ENCODE measurements around the gene CCDC169. TPM values are rescaled to one million over a fixed set of nuclear protein-coding genes. Genes with fewer than 3 reads are reported as not detected.

The CCDC169 gene
- total RNA-seq, 1 experiment from 2014 or later = 36.8 TPM

GRCh38 chr13:36342715-36343114 is 45.1 kb upstream of the CCDC169 start (continued):
- TF ChIP-seq, protein P1, sequence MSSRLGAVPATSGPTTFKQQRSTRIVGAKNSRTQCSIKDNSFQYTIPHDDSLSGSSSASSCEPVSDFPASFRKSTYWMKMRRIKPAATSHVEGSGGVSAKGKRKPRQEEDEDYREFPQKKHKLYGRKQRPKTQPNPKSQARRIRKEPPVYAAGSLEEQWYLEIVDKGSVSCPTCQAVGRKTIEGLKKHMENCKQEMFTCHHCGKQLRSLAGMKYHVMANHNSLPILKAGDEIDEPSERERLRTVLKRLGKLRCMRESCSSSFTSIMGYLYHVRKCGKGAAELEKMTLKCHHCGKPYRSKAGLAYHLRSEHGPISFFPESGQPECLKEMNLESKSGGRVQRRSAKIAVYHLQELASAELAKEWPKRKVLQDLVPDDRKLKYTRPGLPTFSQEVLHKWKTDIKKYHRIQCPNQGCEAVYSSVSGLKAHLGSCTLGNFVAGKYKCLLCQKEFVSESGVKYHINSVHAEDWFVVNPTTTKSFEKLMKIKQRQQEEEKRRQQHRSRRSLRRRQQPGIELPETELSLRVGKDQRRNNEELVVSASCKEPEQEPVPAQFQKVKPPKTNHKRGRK (CRISPR knock-in tag; IDR thresholded peaks at IDR 0.05; ENCODE audit: borderline replicate concordance) = no peak
- TF ChIP-seq CREM (CRISPR knock-in tag; IDR thresholded peaks at IDR 0.05) = no peak
- no peak for TF ChIP-seq NFYB (CRISPR knock-in tag; conservative IDR thresholded peaks at IDR 0.05; ENCODE audit: low read depth)
- no peak for TF ChIP-seq OVOL2 (CRISPR knock-in tag; IDR thresholded peaks at IDR 0.05; ENCODE audit: borderline replicate concordance)

- no peaks in the 10 kb centered on the region; the same call in 1 of the 2 replicates for H3K27me3 Mint-ChIP-seq (ENCODE audit: low read depth)
- ChIA-PET CTCF (no interaction called here), POLR2A (no interaction called here)
- H3K36me3 Mint-ChIP-seq = no peaks in the 10 kb centered on the region; the same call in 1 of the 2 replicates
- H3K4me3 Mint-ChIP-seq = no peak overlapping the region
- no peak for DNase-seq (ENCODE audit: low spot score)
- H3K27ac Mint-ChIP-seq = peak overlapping the region; percentile 63
- H3K4me1 Mint-ChIP-seq = peaks cover 70% of the 10 kb centered on the region
- ATAC-seq = no peak
- no peaks in the 10 kb centered on the region for H3K9me3 Mint-ChIP-seq
- no peak for TF ChIP-seq ZNF219 (CRISPR knock-in tag; IDR thresholded peaks at IDR 0.05; ENCODE audit: borderline replicate concordance)
- TF ChIP-seq RELA (CRISPR knock-in tag; IDR thresholded peaks at IDR 0.05; ENCODE audit: borderline replicate concordance) = no peak
- no peak for TF ChIP-seq ZBTB21 (CRISPR knock-in tag; IDR thresholded peaks at IDR 0.05; ENCODE audit: borderline replicate concordance)
Observed at GRCh38 chr13:36341718-36342117, 44.1 kb upstream of the CCDC169 start.

DNA sequence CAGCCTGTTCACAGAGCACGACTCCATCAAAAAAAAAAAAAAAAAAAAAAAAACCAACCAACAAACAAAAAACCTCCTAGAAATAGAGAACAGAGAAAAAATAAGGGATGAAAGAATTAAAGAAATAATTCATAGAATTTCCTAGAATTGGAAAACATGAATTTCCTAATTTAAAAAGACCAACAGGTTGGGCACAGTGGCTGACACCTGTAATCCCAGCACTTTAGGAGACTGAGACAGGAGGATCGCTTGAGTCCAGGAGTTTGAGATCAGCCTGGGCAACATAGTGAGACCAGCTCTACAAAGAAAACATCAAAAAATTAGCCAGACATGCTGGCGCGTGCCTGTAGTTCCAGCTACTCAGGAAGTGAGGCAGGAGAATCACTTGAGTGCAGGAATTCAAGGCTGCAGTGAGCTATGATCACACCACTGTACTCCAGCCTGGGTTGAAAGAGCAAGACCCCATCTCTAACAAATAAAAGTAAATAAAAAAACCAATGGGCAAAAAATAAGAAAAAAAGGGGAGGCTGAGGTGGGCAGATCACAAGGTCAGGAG is 42.1 kb upstream of the CCDC169 start:
- H3K9me3 Mint-ChIP-seq = no peaks in the 10 kb centered on the region
- H3K27ac Mint-ChIP-seq = peak overlapping the region; percentile 66
- no peak for TF ChIP-seq FOXP1 (CRISPR knock-in tag; IDR thresholded peaks at IDR 0.05; ENCODE audit: borderline replicate concordance)
- TF ChIP-seq ZNF121 (CRISPR knock-in tag; IDR thresholded peaks at IDR 0.05) = peak; percentile 49; the same call in 1 of the 2 replicates
- H3K27me3 Mint-ChIP-seq (ENCODE audit: low read depth) = no peaks in the 10 kb centered on the region
- ChIA-PET POLR2A (no interaction called here), CTCF (interaction anchor here (2.5 kb wide), 1 partner anchor 57 kb away, joined by 9 read pairs; no protein-coding TSS in a partner anchor)
- H3K4me3 Mint-ChIP-seq = no peak overlapping the region
- H3K4me1 Mint-ChIP-seq = peaks cover 84% of the 10 kb centered on the region
- H3K36me3 Mint-ChIP-seq = peaks cover 4% of the 10 kb centered on the region
- DNase-seq (ENCODE audit: low spot score) = no peak
- no peak for ATAC-seq

- Mint-ChIP-seq H3K9me3 (no peaks in the 10 kb centered on the region), H3K27me3 (ENCODE audit: low read depth) (no peaks in the 10 kb centered on the region), H3K36me3 (peaks cover 4% of the 10 kb centered on the region), H3K4me3 (no peak overlapping the region; the same call in 1 of the 2 replicates), H3K4me1 (peaks cover 79% of the 10 kb centered on the region), H3K27ac (peak overlapping the region; percentile 75)
- TF ChIP-seq, protein P2, sequence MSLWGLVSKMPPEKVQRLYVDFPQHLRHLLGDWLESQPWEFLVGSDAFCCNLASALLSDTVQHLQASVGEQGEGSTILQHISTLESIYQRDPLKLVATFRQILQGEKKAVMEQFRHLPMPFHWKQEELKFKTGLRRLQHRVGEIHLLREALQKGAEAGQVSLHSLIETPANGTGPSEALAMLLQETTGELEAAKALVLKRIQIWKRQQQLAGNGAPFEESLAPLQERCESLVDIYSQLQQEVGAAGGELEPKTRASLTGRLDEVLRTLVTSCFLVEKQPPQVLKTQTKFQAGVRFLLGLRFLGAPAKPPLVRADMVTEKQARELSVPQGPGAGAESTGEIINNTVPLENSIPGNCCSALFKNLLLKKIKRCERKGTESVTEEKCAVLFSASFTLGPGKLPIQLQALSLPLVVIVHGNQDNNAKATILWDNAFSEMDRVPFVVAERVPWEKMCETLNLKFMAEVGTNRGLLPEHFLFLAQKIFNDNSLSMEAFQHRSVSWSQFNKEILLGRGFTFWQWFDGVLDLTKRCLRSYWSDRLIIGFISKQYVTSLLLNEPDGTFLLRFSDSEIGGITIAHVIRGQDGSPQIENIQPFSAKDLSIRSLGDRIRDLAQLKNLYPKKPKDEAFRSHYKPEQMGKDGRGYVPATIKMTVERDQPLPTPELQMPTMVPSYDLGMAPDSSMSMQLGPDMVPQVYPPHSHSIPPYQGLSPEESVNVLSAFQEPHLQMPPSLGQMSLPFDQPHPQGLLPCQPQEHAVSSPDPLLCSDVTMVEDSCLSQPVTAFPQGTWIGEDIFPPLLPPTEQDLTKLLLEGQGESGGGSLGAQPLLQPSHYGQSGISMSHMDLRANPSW (CRISPR knock-in tag; conservative IDR thresholded peaks at IDR 0.05; ENCODE audit: low read depth) = no peak
- no peak for TF ChIP-seq RELA (CRISPR knock-in tag; IDR thresholded peaks at IDR 0.05; ENCODE audit: borderline replicate concordance)
- TF ChIP-seq ESRRA (CRISPR knock-in tag; IDR thresholded peaks at IDR 0.05; ENCODE audit: borderline replicate concordance) = no peak
- TF ChIP-seq ZBTB21 (CRISPR knock-in tag; IDR thresholded peaks at IDR 0.05; ENCODE audit: borderline replicate concordance) = no peak
- no peak for DNase-seq (ENCODE audit: low spot score)
- CTCF ChIA-PET = interaction anchor here (0.7 to 2.5 kb wide), 2 partner anchors 55 to 1444 kb away, joined by 3 to 9 read pairs; no protein-coding TSS in a partner anchor
- no peak for ATAC-seq
- POLR2A ChIA-PET = no interaction called here
Observed at GRCh38 chr13:36337938-36338641, 40.5 kb upstream of the CCDC169 start.

DNA sequence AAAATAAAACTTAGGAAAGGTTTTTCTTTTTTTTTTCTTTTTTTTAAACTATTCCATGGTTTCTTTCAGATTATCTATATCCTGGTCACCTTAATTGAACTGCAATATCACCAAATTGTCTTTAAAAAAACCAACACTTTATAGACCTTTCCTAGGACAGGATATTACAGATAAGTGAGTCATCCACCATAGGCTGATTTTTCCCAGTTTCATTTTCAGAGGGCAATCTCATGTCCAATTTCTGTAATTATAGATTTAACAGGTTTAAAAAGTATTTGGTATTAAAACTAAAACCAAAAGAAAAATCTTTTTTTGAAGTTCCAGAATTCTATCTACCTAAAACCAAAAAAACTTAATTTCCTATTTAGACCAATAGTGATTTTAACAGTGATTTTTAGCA is 35.4 kb upstream of the CCDC169 start:
- H3K4me1 Mint-ChIP-seq = peaks cover 50% of the 10 kb centered on the region
- H3K4me3 Mint-ChIP-seq = no peak overlapping the region
- no peak overlapping the region for H3K27ac Mint-ChIP-seq
- ChIA-PET CTCF (no interaction called here), POLR2A (no interaction called here)
- H3K27me3 Mint-ChIP-seq (ENCODE audit: low read depth) = no peaks in the 10 kb centered on the region
- ATAC-seq (no peak), DNase-seq (ENCODE audit: low spot score) (no peak)
- peaks cover 35% of the 10 kb centered on the region for H3K36me3 Mint-ChIP-seq
- H3K9me3 Mint-ChIP-seq = no peaks in the 10 kb centered on the region
- TF ChIP-seq TCF7 (CRISPR knock-in tag; IDR thresholded peaks at IDR 0.05; ENCODE audit: low read depth) (no peak), ZNF416 (CRISPR knock-in tag; IDR thresholded peaks at IDR 0.05) (no peak), FOXJ3 (CRISPR knock-in tag; IDR thresholded peaks at IDR 0.05; ENCODE audit: borderline replicate concordance) (no peak), TEAD4 (CRISPR knock-in tag; IDR thresholded peaks at IDR 0.05) (no peak), CREM (CRISPR knock-in tag; IDR thresholded peaks at IDR 0.05) (no peak), ELF4 (CRISPR knock-in tag; IDR thresholded peaks at IDR 0.05; ENCODE audit: low read depth) (no peak)
- TF ChIP-seq, protein P3, sequence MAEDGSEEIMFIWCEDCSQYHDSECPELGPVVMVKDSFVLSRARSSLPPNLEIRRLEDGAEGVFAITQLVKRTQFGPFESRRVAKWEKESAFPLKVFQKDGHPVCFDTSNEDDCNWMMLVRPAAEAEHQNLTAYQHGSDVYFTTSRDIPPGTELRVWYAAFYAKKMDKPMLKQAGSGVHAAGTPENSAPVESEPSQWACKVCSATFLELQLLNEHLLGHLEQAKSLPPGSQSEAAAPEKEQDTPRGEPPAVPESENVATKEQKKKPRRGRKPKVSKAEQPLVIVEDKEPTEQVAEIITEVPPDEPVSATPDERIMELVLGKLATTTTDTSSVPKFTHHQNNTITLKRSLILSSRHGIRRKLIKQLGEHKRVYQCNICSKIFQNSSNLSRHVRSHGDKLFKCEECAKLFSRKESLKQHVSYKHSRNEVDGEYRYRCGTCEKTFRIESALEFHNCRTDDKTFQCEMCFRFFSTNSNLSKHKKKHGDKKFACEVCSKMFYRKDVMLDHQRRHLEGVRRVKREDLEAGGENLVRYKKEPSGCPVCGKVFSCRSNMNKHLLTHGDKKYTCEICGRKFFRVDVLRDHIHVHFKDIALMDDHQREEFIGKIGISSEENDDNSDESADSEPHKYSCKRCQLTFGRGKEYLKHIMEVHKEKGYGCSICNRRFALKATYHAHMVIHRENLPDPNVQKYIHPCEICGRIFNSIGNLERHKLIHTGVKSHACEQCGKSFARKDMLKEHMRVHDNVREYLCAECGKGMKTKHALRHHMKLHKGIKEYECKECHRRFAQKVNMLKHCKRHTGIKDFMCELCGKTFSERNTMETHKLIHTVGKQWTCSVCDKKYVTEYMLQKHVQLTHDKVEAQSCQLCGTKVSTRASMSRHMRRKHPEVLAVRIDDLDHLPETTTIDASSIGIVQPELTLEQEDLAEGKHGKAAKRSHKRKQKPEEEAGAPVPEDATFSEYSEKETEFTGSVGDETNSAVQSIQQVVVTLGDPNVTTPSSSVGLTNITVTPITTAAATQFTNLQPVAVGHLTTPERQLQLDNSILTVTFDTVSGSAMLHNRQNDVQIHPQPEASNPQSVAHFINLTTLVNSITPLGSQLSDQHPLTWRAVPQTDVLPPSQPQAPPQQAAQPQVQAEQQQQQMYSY (CRISPR knock-in tag; IDR thresholded peaks at IDR 0.05) = no peak

Measured in WTC11 (cell line).